Transverse colon (tissue), 4 donors: Measurements from ENCODE around the gene ST8SIA1.

Experiments
- CTCF ChIP-seq, 5 experiments: fragments of 200-600 bp in 3 of 5; fragments of 450-650 bp in 2 of 5; sonication (generic) in 3 of 5; IDR thresholded peaks; 1 replicate in 2 of 5; 2 replicates in 3 of 5; pipeline ENCODE4 v1.5.1; 2016 to 2017; ENCODE audit warnings: antibody characterized with exemption in 5 of 5, inconsistent platforms in 3 of 5, mild to moderate bottlenecking in 2 of 5, moderate library complexity in 1 of 5
- EP300 ChIP-seq: sonication (generic); formaldehyde crosslinking; IDR thresholded peaks from one replicate; pipeline ENCODE4 v1.6.1; 2017; ENCODE audit warnings: antibody characterized with exemption, low read depth
- POLR2A ChIP-seq: fragments of 450-650 bp; IDR thresholded peaks from one replicate; pipeline ENCODE4 v1.6.1; 2016; ENCODE audit warnings: antibody characterized with exemption, mild to moderate bottlenecking, moderate library complexity
- POLR2AphosphoS5 ChIP-seq, 3 donors: sonication (generic); formaldehyde crosslinking; IDR thresholded peaks; one replicate each; pipeline ENCODE4 v1.6.1; 2016; ENCODE audit warnings: antibody characterized with exemption in 3 of 3

- TF ChIP-seq CTCF (IDR thresholded peaks at IDR 0.05): no peak
- TF ChIP-seq POLR2A: no peak
- no peak for TF ChIP-seq POLR2AphosphoS5 (IDR thresholded peaks at IDR 0.05)
- no peak for TF ChIP-seq EP300
Observed at GRCh38 chr12:22286569-22286968, 47.9 kb downstream of the ST8SIA1 start.
